Activated CD8-positive, alpha-beta memory T cell treated with anti-CD3 and anti-CD28 coated beads, Interleukin-2, amount 50 U/mL, for 24 hours (primary cell): Measurements from ENCODE around the gene AIFM2.
"Not testable (repeated sequence)": the region's sequence is repeated elsewhere in the genome, so short reads cannot be mapped to it uniquely, and the experiment has no call there.

Source experiments
- DNase-seq: peaks from one replicate; pipeline ENCODE4 v3.0.0-alpha.2; 2020; ENCODE audit errors: extremely low read depth

The AIFM2 gene

GRCh38 chr10:70121281-70121949, 11.2 kb downstream of the AIFM2 start:
- no peak for DNase-seq

- no peak for DNase-seq
Observed at GRCh38 chr10:70120417-70120816, 12.2 kb downstream of the AIFM2 start.

GRCh38 chr10:70119623-70120022, 13.0 kb downstream of the AIFM2 start:
- no peak for DNase-seq

GRCh38 chr10:70119197-70119596, 13.4 kb downstream of the AIFM2 start:
- no peak for DNase-seq

GRCh38 chr10:70118196-70118595, 14.4 kb downstream of the AIFM2 start:
- DNase-seq, result no peak

GRCh38 chr10:70117646-70118045, 15.0 kb downstream of the AIFM2 start:
- DNase-seq, result no peak

GRCh38 chr10:70115948-70116682, 16.5 kb downstream of the AIFM2 start:
- no peak for DNase-seq

- no peak for DNase-seq
Observed at GRCh38 chr10:70114902-70115301, 17.7 kb downstream of the AIFM2 start.

GRCh38 chr10:70112071-70112470, 20.6 kb downstream of the AIFM2 start:
- no peak for DNase-seq

- no peak for DNase-seq
Observed at GRCh38 chr10:70111496-70111895, 21.1 kb downstream of the AIFM2 start.

- DNase-seq, result no peak
Observed at GRCh38 chr10:70109064-70109729, 23.4 kb downstream of the AIFM2 start.

- no peak for DNase-seq
Observed at GRCh38 chr10:70106958-70107791, 25.4 kb downstream of the AIFM2 start.

- DNase-seq, result no peak
Observed at GRCh38 chr10:70101668-70102067, 31.0 kb downstream of the AIFM2 start.

GRCh38 chr10:70101068-70101562, 31.5 kb downstream of the AIFM2 start:
- not testable (repeated sequence) for DNase-seq

GRCh38 chr10:70098271-70098670, 34.4 kb downstream of the AIFM2 start:
- no peak for DNase-seq

GRCh38 chr10:70097459-70097858, 35.2 kb downstream of the AIFM2 start:
- no peak for DNase-seq

- DNase-seq, result no peak
Observed at GRCh38 chr10:70096705-70097420, 35.8 kb downstream of the AIFM2 start.

GRCh38 chr10:70096016-70096704, 36.5 kb downstream of the AIFM2 start:
- no peak for DNase-seq

GRCh38 chr10:70094250-70094649, 38.4 kb downstream of the AIFM2 start:
- DNase-seq, result no peak

GRCh38 chr10:70093335-70093944, 39.2 kb downstream of the AIFM2 start:
- DNase-seq, result no peak
